GM18873 (cell line): ENCODE measurements around the gene AKNAD1.

Experiments
- ATAC-seq: cut with Tn5 transposase; IDR thresholded peaks from one replicate; pipeline ENCODE4 v1.9.1; 2021; ENCODE audit warnings: mild to moderate bottlenecking, moderate library complexity, moderate number of reproducible peaks; ENCODE audit not compliant: unreplicated experiment, low FRiP score

AKNAD1 gene

DNA sequence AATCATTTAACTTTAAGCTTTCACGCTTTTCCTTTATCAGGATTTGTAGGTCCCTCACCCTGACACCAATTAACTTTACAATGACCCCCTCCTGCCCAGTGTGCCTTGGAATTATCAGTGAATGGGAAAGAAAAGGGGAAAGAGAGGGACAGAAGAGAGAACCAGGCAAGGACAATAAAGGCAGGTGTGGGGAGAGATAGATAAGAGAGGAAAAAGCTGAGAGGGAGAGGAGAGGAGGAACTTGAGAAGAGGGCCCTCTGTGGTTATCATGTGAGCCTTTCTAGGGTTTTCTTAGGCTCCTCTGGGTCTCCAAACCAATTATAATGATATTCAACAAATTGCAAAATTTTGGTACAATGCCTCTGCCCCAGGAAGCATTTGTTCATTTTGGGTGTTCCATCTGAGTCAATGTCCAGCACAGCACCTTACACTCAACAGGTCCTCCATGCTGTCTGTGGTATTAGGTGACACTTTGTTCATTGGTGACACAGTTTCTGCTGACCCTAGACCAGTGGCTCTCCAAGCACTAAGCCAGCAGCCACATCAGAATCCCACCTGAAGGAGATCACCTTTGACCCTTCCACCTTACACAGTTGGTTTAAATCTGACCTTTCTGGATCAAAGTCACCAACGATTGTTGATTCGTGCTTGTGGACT lies 14.2 kb downstream of the AKNAD1 start:
- no peak for ATAC-seq

DNA sequence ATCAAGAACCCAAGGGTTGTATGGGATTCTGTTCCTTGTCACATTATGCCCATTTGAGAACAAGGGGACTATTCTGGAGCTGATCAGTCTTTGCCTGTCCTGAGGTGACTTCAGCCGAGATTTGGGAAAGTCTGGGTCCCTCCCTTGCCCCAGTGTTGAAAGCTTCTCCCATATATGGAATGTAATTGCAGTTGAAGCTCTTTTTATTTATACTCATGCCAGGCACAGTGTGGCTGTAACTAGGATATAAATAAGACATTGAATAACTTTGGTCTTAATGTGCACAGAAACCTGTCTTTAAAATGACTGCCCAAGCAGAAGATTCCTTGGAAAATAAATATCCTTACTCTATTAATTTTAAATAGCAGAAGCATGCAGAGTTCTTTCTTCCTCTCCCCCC lies 15.2 kb downstream of the AKNAD1 start:
- ATAC-seq = no peak

DNA sequence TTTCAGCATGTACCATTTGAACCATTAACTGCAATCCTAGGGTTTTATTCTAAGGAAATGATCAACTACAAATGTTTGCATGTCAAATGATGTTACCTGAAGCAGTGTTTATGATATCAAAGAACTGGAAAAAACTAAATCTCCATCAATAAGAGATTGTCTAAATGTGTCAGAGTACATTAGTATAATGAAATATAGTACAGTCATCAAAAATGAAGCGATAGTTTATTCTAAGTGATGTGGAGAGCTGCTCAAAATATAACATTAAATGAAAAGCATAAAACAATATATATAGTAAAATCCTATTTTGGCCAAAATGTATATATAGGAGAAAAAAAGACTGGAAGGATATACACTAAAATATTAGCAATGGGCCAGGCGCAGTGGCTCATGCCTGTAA lies 24.0 kb downstream of the AKNAD1 start:
- no peak for ATAC-seq

DNA sequence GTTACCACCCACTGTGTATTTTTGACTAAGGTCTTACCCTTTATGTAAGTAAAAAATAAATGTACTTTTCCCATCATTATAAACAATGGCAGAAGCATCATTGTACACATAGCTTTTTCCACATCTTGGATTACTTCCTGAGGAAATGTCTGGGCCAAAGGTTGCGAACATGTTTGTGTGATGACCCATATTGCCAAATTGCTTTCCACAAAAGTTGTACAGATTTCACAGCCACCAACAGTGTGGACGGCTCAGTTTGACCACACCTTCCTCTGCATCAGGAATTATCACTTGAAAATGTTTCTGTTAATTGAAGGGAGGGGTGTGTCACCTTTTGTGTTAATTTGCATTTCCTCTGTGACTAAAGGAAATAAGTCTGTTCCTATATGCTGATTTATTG lies 25.7 kb downstream of the AKNAD1 start:
- no peak for ATAC-seq

DNA sequence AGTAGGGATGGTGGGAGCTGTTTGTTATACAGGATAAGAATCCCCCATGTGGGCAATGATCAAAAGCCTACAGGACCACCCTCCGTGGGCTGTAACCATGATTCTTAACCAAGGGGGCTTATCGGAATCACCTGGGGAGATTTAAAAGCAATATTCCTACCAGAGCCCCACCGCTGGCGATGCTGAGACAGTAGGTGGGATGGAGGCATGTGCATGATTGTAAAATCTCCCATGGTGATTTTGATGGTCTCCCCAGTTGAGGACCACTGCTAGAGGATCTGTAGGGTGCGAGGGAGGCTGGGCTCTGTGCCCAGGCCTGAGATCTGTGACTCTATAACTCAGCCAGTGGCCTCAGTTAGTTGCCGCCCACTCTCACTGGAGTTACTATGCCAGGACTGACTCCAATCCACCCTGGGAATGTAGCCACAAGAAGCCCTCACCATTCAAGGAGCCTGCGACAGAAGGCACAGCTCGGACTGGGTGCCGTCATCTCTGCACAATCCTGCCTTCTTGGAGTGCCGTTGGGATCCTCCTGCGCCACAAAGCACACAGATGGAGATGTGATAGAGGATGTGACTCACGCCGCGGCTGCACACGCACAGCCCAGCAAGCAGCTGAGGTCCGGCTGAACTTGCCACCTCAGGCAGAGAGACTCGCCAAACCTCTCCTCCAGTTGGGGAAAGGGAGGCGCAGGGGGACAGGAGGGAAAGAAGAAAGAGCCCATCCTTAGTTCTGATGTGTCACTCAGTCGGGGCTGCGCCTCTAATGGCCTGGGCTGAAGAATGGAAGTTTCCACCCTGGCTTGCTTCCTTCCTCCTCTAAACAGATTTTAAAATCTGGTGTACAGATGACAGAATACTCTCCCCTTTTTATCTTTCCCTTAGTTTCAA lies 26.5 kb downstream of the AKNAD1 start:
- ATAC-seq = no peak

DNA sequence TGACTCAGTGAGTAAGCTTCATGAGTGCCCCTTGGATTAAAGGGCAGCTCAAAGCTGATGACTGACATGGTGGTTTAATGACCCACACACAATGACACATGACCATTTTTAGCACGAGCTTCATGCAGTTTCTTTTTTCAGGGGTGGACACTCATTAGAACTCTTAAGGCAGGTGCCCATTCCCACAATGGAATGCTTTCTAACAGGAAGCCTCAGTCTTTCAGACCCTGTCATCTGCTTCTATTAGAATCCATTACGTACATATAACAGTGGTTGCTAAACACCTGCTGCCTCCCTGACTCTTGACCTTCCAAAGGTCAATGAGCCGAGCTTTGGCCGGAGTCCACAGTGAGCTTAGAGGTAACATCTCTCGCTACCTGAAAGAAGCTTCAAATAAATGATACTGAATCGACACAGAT lies 27.4 kb downstream of the AKNAD1 start:
- ATAC-seq = no peak

DNA sequence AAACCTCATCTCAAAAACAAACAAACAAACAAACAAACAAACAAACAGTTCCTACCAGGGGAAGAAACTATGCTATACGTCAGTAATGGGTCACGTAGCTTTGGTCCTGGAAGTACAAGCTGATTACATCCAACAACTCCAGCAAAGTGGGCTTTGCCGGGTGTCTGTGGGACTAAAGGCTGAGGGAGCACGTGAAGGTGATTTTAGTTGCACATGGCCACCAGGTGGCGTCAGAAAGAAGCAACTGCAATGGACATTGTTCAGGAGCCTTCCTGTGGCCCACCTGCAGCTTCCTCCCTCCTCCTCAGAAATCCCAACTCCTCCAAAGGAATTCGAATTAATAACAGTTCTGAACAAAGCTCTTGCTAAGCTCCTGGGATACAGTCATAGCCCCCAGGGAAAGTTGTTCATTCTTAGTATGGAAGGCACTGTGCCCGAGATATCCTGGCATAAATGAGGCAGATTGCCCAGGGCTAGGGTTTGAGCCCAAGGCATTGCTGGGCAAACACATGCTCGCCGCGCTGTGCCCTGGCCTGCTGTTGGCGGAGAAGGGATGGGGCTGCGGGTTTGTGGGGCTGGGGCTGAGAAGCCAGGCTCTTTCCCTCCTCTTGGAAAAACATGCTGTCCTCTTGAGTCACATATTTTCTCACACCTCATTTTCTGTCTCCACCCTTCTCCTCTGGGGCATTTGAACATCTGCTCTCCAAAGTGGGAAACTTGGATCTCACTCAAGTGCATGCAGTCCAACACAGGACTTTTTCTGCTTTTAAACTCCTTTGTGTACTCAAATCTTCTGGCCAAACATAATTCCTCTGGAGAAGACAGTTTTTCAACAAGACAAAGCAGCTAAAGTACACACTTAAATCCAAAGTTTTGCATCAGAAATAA lies 28.6 kb downstream of the AKNAD1 start:
- ATAC-seq = no peak

DNA sequence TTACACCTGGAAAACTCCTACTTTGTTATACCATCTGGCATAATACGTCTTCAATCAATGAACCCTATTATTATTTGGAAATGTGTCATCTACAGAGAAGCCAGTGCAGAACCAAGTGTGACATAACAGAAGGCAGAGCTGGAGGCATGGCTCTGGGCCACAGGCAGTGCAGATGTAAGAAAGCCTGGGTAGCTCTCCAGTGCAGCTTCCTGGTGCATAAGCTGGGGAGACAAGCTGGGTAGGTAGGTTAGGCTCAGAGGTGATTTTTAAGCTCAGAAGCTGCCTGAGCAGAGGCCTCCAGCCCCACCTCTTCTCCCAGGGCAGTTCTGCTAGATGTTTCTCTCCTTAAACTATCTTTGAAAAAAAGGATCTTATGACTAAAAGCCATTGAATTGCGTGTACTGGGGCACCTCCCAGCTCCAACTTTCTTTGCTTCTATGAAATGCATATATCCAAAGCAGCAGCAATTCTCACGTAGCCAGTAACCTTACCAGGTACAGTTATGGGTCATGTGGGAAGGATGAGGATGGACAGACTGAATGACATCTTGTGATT lies 30.7 kb downstream of the AKNAD1 start:
- ATAC-seq = no peak

DNA sequence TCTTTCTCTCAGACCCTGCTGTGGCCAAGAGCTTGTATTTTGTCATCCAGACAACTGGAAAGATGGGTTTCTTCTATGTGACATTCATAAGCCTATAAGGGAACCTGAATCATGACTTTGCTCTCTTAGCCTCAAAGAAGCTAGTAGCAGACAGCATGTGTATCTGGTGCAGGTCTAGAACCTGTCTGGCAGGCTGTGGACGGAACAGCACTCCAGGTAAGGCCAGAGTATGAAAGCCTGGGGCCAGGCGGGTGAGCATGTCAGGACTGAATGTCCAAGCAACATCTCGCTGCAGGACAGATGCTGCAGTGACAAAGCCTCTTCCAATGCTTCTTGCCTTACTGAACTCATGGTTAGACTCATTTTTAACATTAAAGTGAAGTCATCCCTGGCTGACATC lies 32.8 kb downstream of the AKNAD1 start:
- no peak for ATAC-seq

DNA sequence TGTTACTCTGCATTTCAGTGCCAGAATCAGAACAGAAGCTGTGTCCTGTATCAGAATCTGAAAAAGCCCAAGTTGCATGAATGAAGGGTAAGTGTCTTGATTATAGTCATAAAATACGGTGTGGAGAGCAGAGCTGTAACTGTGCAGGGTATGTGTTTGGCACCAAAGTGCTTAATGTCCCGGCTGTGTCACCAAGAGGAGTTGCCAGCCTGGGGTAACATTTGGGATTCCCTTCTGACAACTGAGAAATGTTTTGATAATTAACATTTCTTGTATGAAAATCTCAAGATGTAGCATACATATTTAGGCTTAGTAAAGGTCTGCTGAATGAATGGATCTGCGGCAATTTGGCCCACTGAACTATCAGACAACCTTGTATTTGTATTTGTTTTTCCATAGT lies 33.3 kb downstream of the AKNAD1 start:
- ATAC-seq = no peak

DNA sequence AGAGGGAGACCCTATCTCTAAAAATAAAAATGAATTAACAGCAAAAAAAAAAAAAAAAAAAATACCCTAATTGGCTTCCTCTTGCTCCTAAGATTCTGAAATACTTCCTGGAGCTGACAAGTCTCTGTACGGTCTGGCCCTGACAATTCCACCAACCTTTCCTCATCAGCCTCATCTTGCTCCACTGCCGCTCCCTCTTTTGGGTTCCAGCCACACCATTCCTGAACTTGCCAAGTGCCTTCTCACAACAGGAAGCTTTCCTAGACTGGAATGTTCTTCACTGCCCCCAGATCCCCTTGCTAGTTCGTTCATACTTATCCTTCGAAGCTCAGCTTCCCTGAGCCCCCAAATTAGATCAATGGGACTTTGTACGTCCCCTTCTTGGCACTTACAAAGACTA lies 37.0 kb downstream of the AKNAD1 start:
- ATAC-seq = no peak

DNA sequence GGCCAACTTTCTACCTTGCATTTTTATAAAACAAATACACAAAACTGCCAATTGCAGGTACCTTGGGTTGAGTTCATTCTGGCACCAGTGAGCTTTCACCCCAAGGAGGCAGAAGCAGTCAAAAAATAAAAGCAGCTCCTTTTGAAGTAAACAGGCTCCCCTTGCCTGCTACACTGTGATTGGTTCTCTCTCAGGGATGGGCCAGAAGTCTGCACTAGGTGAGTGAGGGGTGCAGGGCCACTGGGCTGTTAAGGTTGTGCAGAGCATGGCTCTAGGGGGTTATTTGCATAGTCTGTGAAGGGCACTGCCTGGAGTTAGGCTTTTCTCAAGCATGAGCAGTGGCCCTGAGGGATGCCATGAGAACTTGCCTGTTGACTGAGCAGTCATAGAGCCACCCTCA lies 39.1 kb downstream of the AKNAD1 start:
- ATAC-seq = no peak

DNA sequence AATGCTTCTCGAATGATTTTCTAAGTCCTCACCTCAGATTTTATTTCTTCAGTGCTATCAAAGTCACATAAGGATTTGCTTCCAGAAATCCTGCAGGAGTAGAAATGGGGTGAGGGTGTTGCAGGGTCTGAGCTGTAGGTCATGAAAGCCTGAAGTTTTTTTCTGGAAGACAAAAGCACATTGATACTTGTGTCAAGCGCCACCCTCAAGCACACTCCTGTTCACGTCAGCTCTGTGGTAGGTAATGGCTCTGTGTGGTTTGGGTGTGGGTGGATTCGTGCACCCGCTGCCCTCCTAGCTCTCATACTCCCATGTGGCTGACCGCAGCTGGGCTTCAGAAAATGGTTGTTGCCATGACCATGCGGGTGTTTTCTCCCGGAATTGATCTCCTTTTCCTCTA lies 39.9 kb downstream of the AKNAD1 start:
- ATAC-seq = no peak

DNA sequence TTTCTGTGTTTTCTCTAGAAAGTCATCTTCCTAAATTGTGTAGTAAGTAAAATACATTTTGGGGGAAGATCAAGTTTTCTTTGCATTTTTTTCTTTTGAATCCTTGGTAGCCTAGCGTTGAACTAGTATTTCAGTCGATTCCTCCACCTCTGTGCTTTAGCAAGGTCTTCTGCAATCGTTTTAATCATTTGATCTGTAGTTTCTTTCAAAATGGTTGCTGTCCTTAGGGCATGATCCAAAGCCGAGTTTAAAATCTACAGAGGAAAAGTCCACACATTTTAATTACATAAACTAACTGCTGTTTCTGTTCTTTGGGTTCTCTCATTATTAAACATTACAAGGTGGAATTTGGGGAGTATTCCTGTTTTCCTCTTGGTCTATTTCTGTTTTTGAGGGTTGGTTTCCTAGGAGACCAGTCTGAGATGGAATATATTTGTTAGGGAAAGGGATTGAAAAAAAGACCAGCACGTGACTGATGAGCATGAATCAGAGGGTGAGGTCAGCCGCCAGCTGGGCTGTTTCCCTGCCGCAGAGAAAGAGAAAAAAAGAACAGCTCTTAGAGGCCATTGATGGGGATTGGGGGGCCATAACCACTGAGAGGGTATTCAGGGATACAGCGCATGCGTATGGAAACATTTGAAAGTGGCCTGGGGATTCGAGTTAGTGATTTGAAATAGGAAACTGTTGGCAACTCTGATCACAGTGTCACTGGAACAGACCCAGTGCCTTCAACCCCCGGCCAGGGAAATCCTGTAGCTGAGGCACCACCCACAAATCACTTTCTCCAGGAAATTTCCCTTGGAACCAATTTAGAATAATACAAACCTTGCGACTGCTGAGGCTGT lies 40.6 kb downstream of the AKNAD1 start:
- ATAC-seq = no peak

DNA sequence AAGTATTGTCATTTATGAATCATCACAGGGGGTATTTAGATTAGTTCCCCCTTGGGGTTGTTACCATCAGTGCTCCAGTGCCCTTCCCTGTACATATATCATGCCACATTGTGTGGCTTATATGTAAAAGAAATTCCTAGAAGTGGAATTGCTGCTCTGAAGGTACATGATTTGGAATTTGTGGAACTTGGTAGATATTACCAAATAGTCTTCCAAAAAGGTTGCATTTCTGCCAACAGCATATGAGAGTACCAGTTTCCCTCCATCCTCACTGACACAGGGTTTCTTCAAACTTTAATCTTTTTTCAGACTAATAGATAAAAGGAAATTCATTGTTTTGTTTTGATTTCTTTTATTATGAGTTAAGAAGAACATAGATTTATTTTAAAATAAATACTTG lies 41.3 kb downstream of the AKNAD1 start:
- ATAC-seq = no peak

DNA sequence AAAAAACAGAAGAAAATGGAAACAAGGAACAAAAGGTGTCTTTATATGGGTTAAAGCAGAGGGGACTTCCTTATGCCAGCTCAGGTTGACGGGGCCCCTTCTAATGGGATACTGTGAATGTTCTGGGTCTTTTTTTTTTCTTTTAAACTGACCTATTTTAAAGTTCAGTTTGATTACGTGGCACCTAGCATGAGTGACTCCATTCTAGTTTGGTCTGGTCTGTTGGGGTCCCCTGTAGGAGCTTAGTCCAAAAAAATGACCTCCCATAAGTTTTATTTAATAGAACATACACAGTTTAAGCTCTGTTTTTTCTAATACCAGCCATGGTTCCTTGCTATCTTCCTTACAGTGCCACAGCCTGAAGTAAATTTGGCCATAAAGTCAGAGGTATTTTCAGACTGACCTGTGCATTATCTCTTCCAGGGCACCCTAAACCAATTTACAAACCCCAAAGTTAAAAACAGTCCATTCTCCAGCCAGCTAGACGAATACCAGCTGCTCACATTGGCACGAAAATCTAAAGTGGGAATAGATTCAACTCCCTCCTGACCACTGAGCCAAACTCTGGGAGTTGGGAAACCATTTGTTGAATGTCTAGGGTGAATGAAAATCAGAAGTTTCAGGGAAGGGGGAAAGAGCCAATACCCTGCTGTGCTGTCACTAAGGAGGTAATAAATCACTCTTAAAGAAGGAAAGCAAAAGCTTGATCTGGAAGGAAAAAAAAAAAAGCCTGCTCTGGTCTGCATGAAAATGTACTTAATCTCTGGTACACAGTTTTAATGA lies 42.4 kb downstream of the AKNAD1 start:
- no peak for ATAC-seq

DNA sequence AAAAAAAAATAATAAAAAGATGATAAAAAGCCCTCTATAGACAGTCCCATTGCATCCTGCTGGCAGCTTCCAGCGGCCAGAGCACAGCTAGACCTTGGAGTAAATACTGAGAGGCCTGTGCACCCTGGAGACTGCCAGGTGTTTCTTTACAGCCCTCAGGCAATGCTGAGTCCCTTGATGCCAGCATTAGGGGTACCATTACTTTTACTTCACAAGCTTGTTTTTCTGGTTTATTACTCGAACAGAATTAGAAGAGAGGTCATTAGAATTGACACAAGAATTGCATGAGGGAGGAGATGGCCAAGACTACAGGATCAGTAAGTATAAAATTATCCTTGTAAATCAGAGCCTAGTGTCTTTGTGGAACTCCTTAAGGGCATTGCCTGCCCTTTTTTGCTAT lies 43.6 kb downstream of the AKNAD1 start:
- ATAC-seq = no peak

DNA sequence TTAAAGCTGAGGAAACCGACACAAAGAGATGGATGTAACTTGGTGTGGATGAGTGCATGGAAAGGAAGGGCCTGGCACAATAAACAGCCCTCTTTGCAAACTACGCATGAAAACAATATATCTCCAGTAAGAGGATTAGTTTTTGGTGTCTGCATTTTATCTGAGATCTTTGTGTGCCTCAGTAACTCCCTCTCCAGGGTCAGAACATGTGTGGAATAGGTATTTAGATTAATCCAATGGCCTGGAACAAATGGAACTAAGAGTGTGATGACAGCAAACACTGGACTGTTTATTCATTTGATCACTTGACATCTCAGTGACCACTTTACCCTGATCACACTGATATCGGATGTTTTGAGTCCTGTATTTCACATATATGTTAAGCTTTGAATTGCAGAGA lies 45.3 kb downstream of the AKNAD1 start:
- ATAC-seq = no peak

DNA sequence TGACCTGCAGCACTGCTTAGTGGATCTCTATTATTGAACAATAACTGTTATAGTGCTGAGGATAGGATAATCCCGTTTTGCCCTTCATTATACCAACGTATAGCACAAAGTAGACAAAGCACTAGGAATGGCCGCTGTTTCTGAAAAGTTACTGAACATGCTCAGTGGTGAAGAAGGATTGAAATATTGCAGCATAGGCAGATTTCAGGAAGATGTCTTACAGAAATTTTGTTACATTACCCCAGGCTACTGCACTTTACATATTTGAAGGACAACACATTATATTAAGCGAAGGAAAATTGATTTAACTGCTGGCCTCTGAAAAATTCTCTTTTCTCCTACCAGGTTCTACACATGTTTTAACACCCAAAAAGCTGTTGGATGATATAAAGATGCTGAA lies 48.5 kb downstream of the AKNAD1 start:
- no peak for ATAC-seq
